ENCODE measurements around the gene FOXO1. TPM values are rescaled to one million over a fixed set of nuclear protein-coding genes. Genes with fewer than 3 reads are reported as not detected.

Gene FOXO1
- total and polyA plus RNA-seq, 4 experiments from 2014 or later: 35.2 to 72.3 (median 68.2) TPM

GRCh38 chr13:40589285-40590109 is 76.9 kb downstream of the FOXO1 start:
- Mint-ChIP-seq H3K4me3 (peak overlapping the region; percentile 67 to 88 (median 78)), H3K9me3 (peaks cover 0 to 2% (median 0%) of the 10 kb centered on the region in 8 donors), H3K27ac (peak overlapping the region; percentile 64 to 94 (median 85)), H3K27me3 (no peaks in the 10 kb centered on the region), H3K4me1 (peaks cover 77 to 100% (median 92%) of the 10 kb centered on the region in 4 donors), H3K36me3 (peaks cover 3% of the 10 kb centered on the region in 2 donors)
- ChIA-PET POLR2A (ENCODE audit: partially characterized antibody) (interaction anchor here (1.3 kb wide), 1 partner anchor 76 kb away, joined by 4 read pairs; no protein-coding TSS in a partner anchor), CTCF (ENCODE audit: partially characterized antibody) (interaction anchor here (0.6 to 1.1 kb wide), 3 partner anchors 9 to 93 kb away, joined by 3 read pairs; no protein-coding TSS in a partner anchor)
- Histone ChIP-seq H3K27me3 (ENCODE audit: insufficient read depth, low read length) (no peaks in the 10 kb centered on the region), H3K4me3 (ENCODE audit: low read length in 2 of 2) (no peak overlapping the region), H3K36me3 (ENCODE audit: insufficient read depth, low read length) (no peaks in the 10 kb centered on the region), H3K27ac (ENCODE audit: low read depth, low read length) (peak overlapping the region; percentile 12), H3K9me3 (ENCODE audit: control insufficient read depth in 1 of 2, low read length in 2 of 2) (no peaks in the 10 kb centered on the region), H3K4me1 (ENCODE audit: insufficient read depth, low read length) (peaks cover 94% of the 10 kb centered on the region)
- DNase-seq: no peak
- intact Hi-C loops (cut with micrococcal nuclease): loop anchor here (2.0 kb wide), 1 partner anchor 13 kb away; no protein-coding TSS in a partner anchor

GRCh38 chr13:40588101-40588500 is 78.3 kb downstream of the FOXO1 start:
- Histone ChIP-seq H3K4me1 (ENCODE audit: insufficient read depth, low read length) (peaks cover 81% of the 10 kb centered on the region), H3K4me3 (ENCODE audit: low read length in 2 of 2) (no peak overlapping the region), H3K27me3 (ENCODE audit: insufficient read depth, low read length) (no peaks in the 10 kb centered on the region), H3K27ac (ENCODE audit: low read depth, low read length) (no peak overlapping the region), H3K36me3 (ENCODE audit: insufficient read depth, low read length) (no peaks in the 10 kb centered on the region), H3K9me3 (ENCODE audit: control insufficient read depth in 1 of 2, low read length in 2 of 2) (peaks cover 0 to 1% of the 10 kb centered on the region in 2 donors)
- intact Hi-C loops (cut with micrococcal nuclease): no loop called here
- H3K9me3 Mint-ChIP-seq: peaks cover 0 to 9% (median 7%) of the 10 kb centered on the region in 8 donors
- peaks cover 8 to 10% of the 10 kb centered on the region in 2 donors for H3K36me3 Mint-ChIP-seq
- H3K4me1 Mint-ChIP-seq: peaks cover 70 to 95% (median 88%) of the 10 kb centered on the region in 4 donors
- H3K4me3 Mint-ChIP-seq: peak overlapping the region in 4 of 8 donors; percentile 17 to 87 (median 40)
- no peaks in the 10 kb centered on the region for H3K27me3 Mint-ChIP-seq
- ChIA-PET CTCF (ENCODE audit: partially characterized antibody) (no interaction called here), POLR2A (ENCODE audit: partially characterized antibody) (no interaction called here)
- no peak for DNase-seq
- peak overlapping the region in 4 of 7 donors; percentile 19 to 80 (median 62) for H3K27ac Mint-ChIP-seq

- H3K36me3 ChIP-seq (ENCODE audit: insufficient read depth, low read length): no peaks in the 10 kb centered on the region
- intact Hi-C loops (cut with micrococcal nuclease): no loop called here
- DNase-seq: no peak
- H3K9me3 ChIP-seq (ENCODE audit: control insufficient read depth in 1 of 2, low read length in 2 of 2): peaks cover 0 to 3% of the 10 kb centered on the region in 2 donors
- peaks cover 78% of the 10 kb centered on the region for H3K4me1 ChIP-seq (ENCODE audit: insufficient read depth, low read length)
- peaks cover 70 to 94% (median 88%) of the 10 kb centered on the region in 4 donors for H3K4me1 Mint-ChIP-seq
- peak overlapping the region in 6 of 7 donors; percentile 49 to 80 (median 61) for H3K27ac Mint-ChIP-seq
- CTCF ChIA-PET (ENCODE audit: partially characterized antibody): no interaction called here
- H3K4me3 ChIP-seq (ENCODE audit: low read length in 2 of 2): no peak overlapping the region
- no peaks in the 10 kb centered on the region for H3K27me3 Mint-ChIP-seq
- POLR2A ChIA-PET (ENCODE audit: partially characterized antibody): interaction anchor here (0.6 kb wide), 1 partner anchor 573 kb away, joined by 3 read pairs; no protein-coding TSS in a partner anchor
- peaks cover 8 to 17% of the 10 kb centered on the region in 2 donors for H3K36me3 Mint-ChIP-seq
- H3K9me3 Mint-ChIP-seq: peaks cover 0 to 10% (median 8%) of the 10 kb centered on the region in 8 donors
- no peak overlapping the region for H3K27ac ChIP-seq (ENCODE audit: low read depth, low read length)
- peak overlapping the region in 6 of 8 donors; percentile 32 to 87 (median 56) for H3K4me3 Mint-ChIP-seq
- H3K27me3 ChIP-seq (ENCODE audit: insufficient read depth, low read length): no peaks in the 10 kb centered on the region
Measured at GRCh38 chr13:40586886-40587565, 79.4 kb downstream of the FOXO1 start.

- peaks cover 0 to 3% of the 10 kb centered on the region in 2 donors for H3K9me3 ChIP-seq (ENCODE audit: control insufficient read depth in 1 of 2, low read length in 2 of 2)
- no peaks in the 10 kb centered on the region for H3K27me3 ChIP-seq (ENCODE audit: insufficient read depth, low read length)
- peaks cover 0 to 10% (median 7%) of the 10 kb centered on the region in 8 donors for H3K9me3 Mint-ChIP-seq
- H3K4me3 Mint-ChIP-seq: peak overlapping the region in 3 of 8 donors; percentile 3 to 45 (median 26)
- peak overlapping the region in 4 of 7 donors; percentile 40 to 53 (median 46) for H3K27ac Mint-ChIP-seq
- H3K27ac ChIP-seq (ENCODE audit: low read depth, low read length): no peak overlapping the region
- no peak overlapping the region for H3K4me3 ChIP-seq (ENCODE audit: low read length in 2 of 2)
- intact Hi-C loops (cut with micrococcal nuclease): no loop called here
- H3K4me1 Mint-ChIP-seq: peaks cover 68 to 94% (median 88%) of the 10 kb centered on the region in 4 donors
- H3K4me1 ChIP-seq (ENCODE audit: insufficient read depth, low read length): peaks cover 78% of the 10 kb centered on the region
- POLR2A ChIA-PET (ENCODE audit: partially characterized antibody): no interaction called here
- no peak for DNase-seq
- CTCF ChIA-PET (ENCODE audit: partially characterized antibody): no interaction called here
- H3K36me3 ChIP-seq (ENCODE audit: insufficient read depth, low read length): no peaks in the 10 kb centered on the region
- H3K27me3 Mint-ChIP-seq: no peaks in the 10 kb centered on the region
- H3K36me3 Mint-ChIP-seq: peaks cover 8 to 17% of the 10 kb centered on the region in 2 donors
Measured at GRCh38 chr13:40585911-40586471, 80.5 kb downstream of the FOXO1 start.

GRCh38 chr13:40583738-40584137 is 82.7 kb downstream of the FOXO1 start:
- peaks cover 70 to 94% (median 88%) of the 10 kb centered on the region in 4 donors for H3K4me1 Mint-ChIP-seq
- H3K36me3 Mint-ChIP-seq: peaks cover 9 to 17% of the 10 kb centered on the region in 2 donors
- H3K27me3 ChIP-seq (ENCODE audit: insufficient read depth, low read length): no peaks in the 10 kb centered on the region
- no peaks in the 10 kb centered on the region for H3K27me3 Mint-ChIP-seq
- intact Hi-C loops (cut with micrococcal nuclease): no loop called here
- ChIA-PET POLR2A (ENCODE audit: partially characterized antibody) (interaction anchor here (1.4 kb wide), 1 partner anchor 16 kb away, joined by 3 read pairs; no protein-coding TSS in a partner anchor), CTCF (ENCODE audit: partially characterized antibody) (interaction anchor here (0.5 to 1.5 kb wide), 2 partner anchors 12 to 174 kb away, joined by 3 read pairs; no protein-coding TSS in a partner anchor)
- H3K9me3 Mint-ChIP-seq: peaks cover 0 to 10% (median 7%) of the 10 kb centered on the region in 8 donors
- peak overlapping the region in 4 of 8 donors; percentile 0 to 57 (median 32) for H3K4me3 Mint-ChIP-seq
- peaks cover 0 to 3% of the 10 kb centered on the region in 2 donors for H3K9me3 ChIP-seq (ENCODE audit: control insufficient read depth in 1 of 2, low read length in 2 of 2)
- no peaks in the 10 kb centered on the region for H3K36me3 ChIP-seq (ENCODE audit: insufficient read depth, low read length)
- no peak for DNase-seq
- peaks cover 78% of the 10 kb centered on the region for H3K4me1 ChIP-seq (ENCODE audit: insufficient read depth, low read length)
- no peak overlapping the region for H3K27ac ChIP-seq (ENCODE audit: low read depth, low read length)
- peak overlapping the region in 4 of 7 donors; percentile 5 to 63 (median 26) for H3K27ac Mint-ChIP-seq
- no peak overlapping the region for H3K4me3 ChIP-seq (ENCODE audit: low read length in 2 of 2)

GRCh38 chr13:40582531-40582930 is 83.9 kb downstream of the FOXO1 start:
- Mint-ChIP-seq H3K27ac (peak overlapping the region in 6 of 7 donors; percentile 1 to 71 (median 24)), H3K4me3 (peak overlapping the region in 6 of 8 donors; percentile 13 to 50 (median 36)), H3K27me3 (no peaks in the 10 kb centered on the region), H3K4me1 (peaks cover 72 to 94% (median 88%) of the 10 kb centered on the region in 4 donors), H3K36me3 (peaks cover 9 to 17% of the 10 kb centered on the region in 2 donors), H3K9me3 (peaks cover 0 to 10% (median 7%) of the 10 kb centered on the region in 8 donors)
- intact Hi-C loops (cut with micrococcal nuclease): no loop called here
- Histone ChIP-seq H3K27ac (ENCODE audit: low read depth, low read length) (no peak overlapping the region), H3K27me3 (ENCODE audit: insufficient read depth, low read length) (no peaks in the 10 kb centered on the region), H3K9me3 (ENCODE audit: control insufficient read depth in 1 of 2, low read length in 2 of 2) (peaks cover 0 to 3% of the 10 kb centered on the region in 2 donors), H3K4me3 (ENCODE audit: low read length in 2 of 2) (no peak overlapping the region), H3K36me3 (ENCODE audit: insufficient read depth, low read length) (no peaks in the 10 kb centered on the region), H3K4me1 (ENCODE audit: insufficient read depth, low read length) (peaks cover 78% of the 10 kb centered on the region)
- POLR2A ChIA-PET (ENCODE audit: partially characterized antibody): interaction anchor here (1.4 kb wide), 1 partner anchor 15 kb away, joined by 3 read pairs; no protein-coding TSS in a partner anchor
- no peak for DNase-seq
- CTCF ChIA-PET (ENCODE audit: partially characterized antibody): no interaction called here

All from CD4-positive, alpha-beta memory T cell (primary cell).